ENCODE measurements around the gene ACOX2.

Gene ACOX2

DNA sequence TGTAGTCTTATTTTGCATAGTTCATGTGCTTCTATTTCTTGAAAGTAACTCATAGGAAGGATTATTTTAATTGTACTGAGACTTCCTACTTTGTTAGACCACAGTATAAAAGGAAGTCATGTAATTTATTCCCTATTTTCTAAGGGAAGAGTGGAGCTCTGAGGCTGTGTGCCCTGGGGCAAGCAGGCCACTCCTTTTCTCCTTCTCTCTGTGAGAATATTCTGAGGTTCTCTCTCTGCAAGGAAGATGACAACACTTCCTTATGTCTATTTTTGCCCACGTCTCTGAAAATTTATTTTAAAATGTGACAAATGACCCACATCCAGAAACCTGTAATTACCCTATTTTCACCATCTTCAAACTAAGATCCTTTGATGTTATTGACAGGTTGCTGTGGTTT is 34.1 kb downstream of the ACOX2 start:
- DNase-seq (ENCODE audit: low spot score): no peak

DNA sequence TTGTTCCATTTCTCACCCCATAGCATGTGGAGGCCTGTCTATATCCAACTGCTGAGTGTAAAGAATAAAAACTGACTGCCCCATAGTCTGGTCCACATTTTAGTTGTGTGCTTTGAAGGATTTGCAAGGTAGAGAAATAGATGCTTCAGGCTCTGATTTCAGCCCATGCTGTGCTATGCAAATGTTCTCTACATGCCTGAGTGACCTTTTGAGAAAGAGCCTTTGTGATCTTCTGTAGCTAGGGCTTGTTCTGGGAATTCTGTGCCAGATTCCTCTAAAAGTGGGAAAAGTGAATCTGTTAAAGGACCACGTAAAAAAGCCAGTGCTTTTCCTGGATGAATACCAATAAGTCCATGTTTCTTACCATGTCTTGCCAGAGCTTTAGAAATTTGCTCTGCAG is 39.9 kb downstream of the ACOX2 start:
- DNase-seq (ENCODE audit: low spot score): no peak

DNA sequence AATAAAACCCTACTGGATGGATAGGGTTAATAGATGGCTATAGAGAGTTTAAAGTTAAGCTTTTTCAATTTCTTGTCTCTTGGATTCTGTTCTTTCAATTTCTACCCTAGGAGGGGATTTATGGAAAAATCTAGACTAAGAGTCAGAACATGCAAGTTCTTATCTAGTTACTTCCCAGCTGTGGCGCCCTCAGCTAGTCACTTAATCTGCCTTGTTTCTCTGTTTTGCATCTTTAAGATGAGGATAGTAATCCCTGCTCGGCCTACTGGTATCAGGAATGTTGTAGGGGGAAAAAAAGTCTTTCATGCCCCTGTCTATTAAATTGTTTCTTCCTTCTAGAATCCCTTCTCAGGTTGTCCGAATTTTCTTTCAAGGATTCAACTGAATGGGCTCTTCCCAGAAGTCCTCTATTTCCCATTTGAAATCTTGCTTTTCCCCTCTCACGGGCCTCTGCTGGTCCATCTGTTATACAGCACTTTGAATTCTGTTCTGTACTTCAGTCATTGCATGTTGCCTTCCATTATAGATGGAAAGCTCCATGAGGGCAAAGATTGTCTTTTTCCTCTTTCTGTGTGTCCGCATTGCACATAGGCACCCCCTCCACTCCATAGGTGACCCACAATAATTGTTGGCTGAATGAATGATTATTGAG is 40.7 kb downstream of the ACOX2 start:
- DNase-seq (ENCODE audit: low spot score): no peak

DNA sequence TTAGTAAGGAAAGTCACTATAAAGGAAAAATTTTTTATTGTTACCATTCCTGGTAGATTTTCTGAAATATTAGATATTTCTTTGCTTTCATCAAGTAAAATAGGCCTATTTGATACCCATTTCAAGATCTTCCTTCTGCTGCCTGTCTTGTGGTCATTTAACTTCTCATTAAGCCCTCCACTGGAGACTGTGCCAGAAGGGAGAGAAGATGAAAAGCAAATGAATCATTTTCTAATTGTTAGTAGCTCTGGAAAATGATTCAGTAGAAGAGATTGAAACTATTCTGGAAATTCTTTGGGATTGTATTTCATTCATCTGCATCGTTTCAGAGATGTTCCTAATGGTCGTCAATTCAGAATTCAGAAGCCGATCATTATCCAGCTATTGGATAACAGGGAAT is 41.9 kb downstream of the ACOX2 start:
- DNase-seq (ENCODE audit: low spot score): no peak

DNA sequence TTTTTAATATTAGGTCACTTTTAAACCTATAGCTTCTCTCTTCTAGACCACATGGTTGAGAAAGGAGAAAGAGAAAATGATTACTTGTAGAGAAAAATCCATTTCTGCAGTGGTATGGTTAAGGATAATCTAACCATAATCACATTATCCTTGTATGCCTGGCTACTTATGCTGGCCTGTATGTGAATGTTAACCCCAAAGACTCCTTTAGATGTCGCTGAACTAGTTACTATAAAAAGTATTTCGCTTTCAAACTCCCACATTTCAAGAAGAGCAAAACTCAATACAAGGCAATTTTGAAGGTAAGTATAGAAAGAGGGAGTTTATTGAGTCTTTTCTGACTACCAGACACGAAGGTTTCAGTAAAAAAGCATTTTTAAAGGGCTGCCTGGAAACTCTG is 42.9 kb downstream of the ACOX2 start:
- DNase-seq (ENCODE audit: low spot score): no peak

DNA sequence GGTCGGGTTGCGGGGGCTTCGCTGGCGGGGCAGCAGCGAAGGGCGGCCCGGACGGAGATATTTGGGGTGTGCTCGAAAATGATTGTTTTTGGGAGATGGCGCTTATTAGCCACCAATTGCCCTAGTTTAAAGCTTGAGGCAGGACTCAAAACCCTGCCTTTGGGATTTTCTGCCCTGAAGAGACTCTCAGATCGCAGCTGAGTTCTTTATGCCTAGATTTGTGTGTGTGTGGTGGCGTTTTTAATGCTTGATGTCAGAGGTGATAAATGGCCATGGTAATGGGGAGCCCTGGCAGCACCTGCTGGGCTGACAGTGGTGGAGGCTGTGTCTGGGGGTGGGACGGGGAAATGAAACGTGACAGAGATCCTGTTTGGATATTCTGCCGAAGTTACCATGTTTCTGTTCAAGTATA is 44.5 kb downstream of the ACOX2 start:
- DNase-seq (ENCODE audit: low spot score): peak; percentile 26

DNA sequence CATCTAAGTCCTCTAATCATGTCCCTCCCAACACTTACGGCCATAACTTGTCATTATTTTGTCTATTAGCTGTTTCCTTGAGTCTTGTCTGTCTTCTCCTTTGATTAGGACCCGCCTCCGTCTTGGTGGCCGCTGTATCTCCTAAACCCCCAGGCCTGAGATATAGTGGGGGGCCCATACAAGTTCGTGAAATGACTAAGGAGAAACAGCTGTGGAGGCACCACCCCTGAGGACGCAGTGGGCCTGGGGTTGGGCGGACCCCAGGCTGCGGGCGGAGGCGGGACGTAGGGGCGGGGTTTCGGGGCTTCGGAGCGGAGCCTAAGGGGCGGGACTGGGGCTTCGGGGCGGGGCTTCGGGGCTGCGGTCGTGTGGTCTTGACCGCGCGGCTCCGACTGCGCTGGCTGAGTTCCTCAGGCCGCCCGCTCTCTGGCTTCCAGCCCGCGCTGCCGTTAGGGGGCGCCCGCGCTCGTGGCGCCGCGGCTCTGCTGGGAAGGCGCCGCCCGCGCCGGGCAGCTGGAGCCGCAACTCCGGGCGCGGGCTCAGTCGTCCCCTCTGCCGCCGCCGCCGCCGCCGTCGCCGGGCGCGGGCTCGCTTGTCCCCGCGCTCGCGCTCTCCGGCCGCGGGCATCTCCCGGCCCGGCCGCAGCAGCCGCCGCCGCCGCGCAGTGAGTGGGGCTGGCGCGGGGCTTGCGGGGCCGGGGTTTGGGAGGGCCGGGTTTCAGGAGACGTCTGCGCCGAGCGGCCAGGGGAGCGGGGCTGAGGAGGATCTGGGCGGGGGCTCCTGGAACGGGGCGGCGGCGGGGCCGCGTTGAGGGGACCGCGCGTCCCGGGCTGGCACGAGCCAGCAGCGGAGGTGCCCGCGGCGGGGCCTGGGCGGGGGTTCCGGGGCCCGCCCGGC is 45.2 kb downstream of the ACOX2 start, which contains the start of gene KCTD6:
TSS of gene KCTD6 (plus strand) at position 591 of the 897 bp plus-strand sequence. CDS start 6,660 bp downstream, outside the sequence.
- DNase-seq (ENCODE audit: low spot score): peak; percentile 87

DNA sequence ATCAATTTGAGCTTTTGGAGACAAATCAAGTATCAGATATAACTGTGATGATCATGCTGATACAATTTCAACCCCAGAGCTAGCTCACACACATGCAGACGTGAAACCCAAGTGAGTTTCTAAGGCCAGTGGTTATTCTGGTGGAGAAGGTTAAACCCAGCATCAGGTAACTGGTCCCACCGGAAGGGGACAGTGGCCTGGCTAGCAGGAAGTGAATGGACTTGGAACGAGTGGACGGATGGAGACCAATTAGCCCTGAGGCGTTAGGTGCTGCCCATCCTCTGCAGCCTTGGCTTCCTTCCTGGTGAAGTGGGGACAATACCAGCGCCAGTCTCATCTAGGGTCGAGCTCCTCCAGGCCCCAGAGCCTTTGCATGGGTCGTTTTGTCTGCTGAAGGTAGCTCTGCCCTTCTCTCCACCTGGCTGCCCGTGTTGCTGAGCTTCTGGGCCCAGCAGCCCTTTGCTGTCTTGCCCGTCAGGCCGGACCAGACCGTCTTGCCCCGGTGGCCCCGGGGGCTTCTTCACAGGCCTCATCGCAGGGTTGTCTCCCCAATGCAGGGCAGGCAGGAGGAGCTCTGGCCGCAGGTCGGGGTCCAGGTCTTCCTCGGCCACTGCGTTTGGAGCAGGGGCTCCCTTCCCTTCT is 46.0 kb downstream of the ACOX2 start:
- no peak for DNase-seq (ENCODE audit: low spot score)

DNA sequence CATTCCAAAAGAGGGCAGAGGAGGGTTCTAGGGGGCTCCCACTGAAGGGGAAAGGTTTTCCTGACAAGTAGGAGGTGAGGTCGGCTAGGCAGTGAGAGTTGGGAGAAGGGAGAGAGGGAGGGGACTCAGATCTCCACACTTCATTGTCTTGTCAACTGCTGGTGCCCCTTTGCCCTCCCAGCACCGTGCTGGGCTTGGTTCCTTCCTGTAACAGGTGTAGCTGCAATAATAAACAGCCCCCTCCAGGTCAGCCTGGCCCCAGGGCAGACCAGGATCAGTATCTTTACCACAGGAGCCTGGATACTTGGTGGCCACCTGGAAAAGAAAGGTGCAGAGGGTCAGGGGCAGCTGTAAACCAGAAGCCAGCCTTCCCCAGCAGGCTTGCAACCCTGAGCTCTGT is 48.0 kb downstream of the ACOX2 start:
- DNase-seq (ENCODE audit: low spot score): no peak

DNA sequence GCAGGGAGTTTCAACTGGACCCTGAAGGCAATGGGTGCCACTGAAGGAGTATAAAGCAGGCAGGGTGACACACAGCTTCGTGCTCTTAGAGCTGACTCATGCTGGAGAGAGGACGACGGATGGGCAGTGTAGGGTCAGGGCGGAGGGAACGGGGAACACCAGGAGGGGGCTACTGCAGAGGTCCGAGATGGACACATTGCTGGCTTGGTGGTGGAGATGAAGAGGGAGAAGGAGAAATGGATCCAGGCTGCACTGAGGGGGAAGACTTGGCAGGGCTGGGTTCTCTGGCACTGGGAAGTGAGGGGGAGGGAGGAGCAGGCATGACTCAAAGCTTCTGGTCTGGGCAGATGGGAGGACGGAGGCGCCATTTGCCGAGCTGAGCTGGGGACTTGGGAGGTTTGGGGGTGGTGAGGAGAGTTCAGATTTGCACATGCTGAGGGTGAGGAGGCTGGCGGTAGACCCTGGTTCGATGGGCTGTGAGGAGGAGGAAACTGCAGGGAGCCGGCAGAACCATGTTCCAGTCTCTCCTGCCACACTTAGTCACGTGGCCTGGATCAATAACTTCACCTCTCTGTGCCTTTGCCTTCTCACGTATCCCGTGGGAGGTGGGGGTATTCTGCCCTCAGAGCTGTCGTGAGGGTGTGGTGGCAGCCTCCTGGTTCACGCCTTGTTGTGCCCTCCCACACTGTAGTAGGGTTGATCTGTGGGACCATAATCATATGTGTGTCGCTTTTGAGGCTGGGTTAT is 49.7 kb downstream of the ACOX2 start:
- peak; percentile 75 for DNase-seq (ENCODE audit: low spot score)

DNA sequence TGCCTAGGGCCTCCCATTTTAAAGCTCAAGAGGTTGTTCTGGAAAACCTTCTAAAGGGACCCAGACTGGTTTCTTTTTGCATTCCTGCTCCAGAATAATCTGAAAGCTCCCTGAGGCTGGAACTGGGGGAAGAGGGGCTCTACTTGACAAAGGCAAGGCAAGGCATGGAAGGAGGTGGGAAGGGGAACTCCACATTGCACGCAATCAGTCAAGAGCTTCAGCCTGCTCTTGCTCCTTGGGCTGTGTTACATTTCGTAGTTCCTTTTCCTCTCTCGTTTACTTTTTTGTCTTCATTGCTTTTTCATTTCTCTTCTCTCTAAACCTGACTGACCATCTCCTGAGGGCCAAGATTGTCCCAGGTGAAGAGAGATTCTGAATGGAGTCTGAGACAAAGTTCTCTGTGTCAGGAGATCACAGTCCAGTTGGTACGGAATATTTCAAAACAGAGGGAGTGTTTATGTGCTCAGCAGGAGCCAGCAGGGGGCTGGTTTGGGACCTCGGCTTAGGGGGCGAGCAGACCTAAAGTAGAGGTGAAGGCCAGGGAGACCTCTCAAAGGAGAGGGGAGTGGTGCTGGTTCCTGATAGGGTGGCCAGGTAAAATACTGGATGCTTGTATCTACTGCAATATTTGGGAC is 51.1 kb downstream of the ACOX2 start:
- no peak for DNase-seq (ENCODE audit: low spot score)

DNA sequence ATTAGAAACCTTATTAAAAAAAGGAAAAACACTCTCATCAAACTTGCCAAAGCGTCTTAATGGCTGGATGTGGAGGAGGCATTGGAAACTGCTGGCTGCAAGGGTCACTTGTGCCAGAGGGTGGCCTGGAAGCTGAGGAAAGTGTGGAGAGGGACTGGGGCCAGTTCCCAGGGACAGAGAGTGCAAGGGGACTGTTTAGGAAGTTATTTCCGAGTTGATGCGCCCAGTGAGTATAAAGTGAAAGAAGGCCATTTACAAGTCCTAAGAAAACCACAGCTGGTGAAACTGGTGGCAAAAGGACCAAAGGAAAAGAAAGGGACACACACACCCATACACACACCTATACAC is 52.3 kb downstream of the ACOX2 start:
- DNase-seq (ENCODE audit: low spot score): no peak

DNA sequence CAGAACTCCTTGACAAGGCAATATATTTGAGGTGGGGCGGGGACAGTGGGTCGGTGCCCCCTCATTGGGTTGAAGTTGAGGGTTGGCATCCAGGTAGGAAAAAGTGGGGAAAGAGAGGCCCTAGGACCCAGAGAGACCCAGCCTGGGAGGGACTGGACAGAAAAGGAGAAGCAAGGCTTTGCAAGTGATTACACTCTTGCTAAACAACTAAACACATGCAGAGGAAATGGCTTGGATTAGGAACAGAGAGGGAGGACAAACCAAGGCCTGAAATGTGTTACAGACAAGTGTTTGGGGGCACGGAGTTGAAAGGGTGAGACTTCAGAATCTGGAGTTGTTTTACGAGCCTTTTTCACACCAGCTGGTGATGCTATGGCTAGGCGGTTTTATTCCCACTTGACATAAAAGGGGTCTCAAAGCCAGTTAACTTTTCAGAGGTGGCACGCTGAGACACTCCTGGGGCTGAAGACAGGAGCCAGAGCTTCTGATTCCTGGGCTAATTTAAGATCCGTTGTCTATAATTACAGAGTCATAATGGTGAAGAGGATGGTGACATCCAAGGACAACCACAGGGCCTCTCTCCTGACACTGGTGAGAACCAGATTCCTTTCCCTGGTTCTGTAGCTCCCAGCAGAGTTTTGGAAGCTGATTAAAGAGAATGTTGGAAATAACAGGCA is 52.8 kb downstream of the ACOX2 start:
- no peak for DNase-seq (ENCODE audit: low spot score)

DNA sequence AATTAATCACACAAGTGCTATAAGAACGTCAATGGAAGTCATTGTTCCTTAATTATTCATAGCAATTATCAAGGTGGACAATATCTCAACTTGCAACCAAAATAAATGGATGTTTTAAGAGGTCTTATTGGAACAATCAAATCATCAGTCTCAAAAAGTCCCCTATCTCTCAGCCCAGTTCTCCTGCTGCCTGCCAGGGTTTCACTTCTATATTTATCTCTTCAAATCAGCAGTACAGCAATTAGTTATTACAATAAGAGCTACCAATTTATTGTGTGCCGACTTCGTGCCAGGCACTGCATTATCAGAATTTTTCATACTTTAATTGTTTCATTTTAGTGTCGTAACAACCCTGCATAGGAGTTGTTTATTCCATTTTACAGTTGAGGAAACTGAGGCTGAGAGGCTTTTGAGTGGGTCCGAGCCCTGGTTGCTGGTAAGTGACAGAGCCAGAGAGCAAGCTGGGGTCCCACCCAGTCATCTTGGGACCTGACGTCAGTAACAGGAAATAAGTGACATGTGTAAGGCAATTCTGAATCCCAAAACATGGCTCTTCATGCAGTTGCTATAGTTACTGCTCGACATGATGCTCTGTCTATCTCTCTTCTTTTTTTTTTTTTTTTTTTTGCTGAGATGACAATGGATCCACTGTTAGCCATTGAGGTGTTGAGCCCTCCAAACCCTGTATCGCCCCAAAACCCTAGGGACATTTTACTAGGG is 53.9 kb downstream of the ACOX2 start:
- DNase-seq (ENCODE audit: low spot score): no peak

DNA sequence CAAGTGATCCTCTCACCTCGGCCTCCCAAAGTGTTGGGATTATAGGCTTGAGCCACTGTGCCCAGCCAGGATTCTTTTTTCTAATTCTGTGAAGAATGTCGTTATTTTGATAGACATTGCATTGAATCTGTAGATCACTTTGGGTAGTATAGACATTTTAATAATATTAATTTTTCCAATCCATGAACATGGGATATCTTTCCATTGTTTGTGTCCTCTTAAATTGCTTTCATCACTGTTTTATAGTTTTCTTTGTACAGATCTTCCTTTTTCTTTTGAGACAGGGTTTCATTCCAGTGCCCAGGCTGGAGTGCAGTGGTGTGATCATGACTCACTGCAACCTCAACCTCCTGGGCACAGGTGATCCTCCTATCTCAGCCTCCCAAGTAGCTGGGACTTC is 56.7 kb downstream of the ACOX2 start:
- no peak for DNase-seq (ENCODE audit: low spot score)

DNA sequence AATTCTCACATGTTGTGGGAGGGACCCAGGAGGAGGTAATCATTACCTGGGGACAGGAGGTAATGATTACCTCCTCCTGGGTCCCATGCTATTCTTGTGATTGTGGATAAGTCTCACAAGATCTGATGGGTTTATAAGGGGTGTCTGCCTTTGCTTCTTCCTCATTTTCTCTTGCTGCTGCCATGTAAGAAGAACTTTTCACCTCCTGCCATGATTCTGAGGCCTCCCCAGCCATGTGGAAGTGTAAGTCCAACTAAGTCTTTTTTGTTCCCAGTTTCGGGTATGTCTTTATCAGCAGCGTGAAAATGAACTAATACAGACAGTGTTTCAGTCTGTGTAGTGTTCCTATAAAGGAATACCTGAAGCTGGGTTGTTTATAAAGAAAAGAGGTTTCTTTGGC is 58.2 kb downstream of the ACOX2 start:
- DNase-seq (ENCODE audit: low spot score): no peak

DNA sequence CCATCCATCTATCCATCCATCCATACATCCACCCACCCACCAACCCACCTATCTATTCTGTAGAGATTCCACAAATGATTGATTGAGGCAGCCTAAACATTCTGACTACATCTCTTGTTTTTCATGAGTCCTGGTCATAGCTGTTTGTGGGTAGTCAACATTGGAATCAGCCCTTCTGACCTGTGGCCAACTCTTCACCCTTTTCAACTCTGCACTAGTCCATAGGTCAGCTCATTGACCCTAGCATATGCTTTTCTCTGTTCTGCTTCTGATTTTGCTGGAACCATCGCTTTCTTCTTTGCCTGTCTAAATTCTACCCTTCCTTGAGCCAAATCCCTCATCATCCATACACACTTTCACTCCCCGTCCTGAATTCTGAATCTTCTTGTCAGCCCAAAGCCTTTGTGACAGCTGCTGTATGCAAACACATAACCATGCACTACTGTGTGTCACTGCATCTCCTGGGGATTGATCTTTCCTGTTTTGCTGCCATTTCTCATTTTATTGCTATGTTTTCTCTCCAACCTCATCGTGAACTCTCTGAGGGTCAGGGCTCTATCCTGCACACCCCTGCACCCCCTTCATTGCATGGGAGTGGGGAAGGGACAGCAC is 61.9 kb downstream of the ACOX2 start:
- no peak for DNase-seq (ENCODE audit: low spot score)

DNA sequence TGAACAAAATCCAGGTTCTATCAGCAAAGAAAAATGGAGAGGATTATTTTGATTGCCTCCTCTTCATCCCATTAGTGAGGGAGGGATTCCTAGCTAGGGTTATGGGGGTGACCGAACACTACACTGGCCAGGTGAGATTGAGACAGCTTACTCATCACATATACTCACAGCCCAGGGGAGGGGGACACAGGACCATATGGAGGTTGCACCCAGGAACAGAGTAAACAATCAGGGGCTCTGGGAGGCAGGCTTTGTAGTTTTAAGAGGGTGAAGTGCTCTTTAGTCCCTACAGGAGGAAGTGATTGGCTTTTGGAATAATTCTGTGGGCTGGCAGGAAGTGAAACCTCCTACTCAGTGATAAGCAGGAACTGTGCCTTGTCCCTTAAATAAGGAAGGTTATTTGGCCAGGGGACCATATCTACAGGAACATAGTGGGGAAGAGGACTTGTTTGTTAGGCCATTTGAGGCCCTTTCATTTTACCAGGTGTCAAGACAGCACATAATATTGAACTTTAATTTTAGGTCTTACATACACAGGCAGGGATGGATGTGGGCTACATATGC is 62.6 kb downstream of the ACOX2 start:
- DNase-seq (ENCODE audit: low spot score): no peak

DNA sequence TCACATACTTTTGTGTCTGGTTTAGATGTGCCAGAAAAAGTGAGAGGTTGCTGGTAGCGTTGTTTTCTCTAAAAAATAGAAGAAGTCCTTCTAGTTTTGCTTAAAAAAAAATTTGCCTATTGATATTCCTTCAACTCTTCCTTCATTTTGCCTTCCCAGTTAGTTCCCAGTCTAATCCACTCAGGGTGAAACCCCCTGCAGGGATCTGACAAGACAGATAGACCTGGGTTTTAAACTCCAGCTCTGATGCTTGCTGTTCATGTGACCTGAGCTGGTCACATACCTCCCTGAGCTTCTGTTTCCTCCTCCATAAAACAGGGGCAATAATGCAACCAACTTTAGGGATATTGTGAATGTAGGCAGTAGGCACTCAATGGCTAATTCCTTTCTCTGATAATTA is 63.7 kb downstream of the ACOX2 start:
- no peak for DNase-seq (ENCODE audit: low spot score)
